B cell (primary cell): ENCODE results near the gene RNF220. TPM values are rescaled to one million over a fixed set of nuclear protein-coding genes. Genes with fewer than 3 reads are reported as not detected.

Experiments used
- ATAC-seq: fragments of 200-7000 bp; cut with Tn5 transposase; one replicate; pipeline ENCODE4 v1.10.0; 2021; ENCODE audit warnings: low read depth, mild to moderate bottlenecking, moderate number of reproducible peaks, moderate library complexity
- CTCF ChIA-PET: fragments of 350-600 bp; sonication (Branson Sonifier 250); formaldehyde crosslinking; loops from one replicate; lab custom pipeline; 2021; ENCODE audit warnings: antibody characterized with exemption, inconsistent platforms; lab: Charles Lee
- POLR2A ChIA-PET: fragments of 350-600 bp; sonication (Branson Sonifier 250); formaldehyde crosslinking; loops from one replicate; lab custom pipeline; 2021; ENCODE audit warnings: antibody characterized with exemption; lab: Charles Lee
- DNase-seq: peaks from one replicate; pipeline ENCODE4 v3.0.0; 2013
- H2AFZ ChIP-seq: 2 replicates; pipeline ENCODE4 v1.6.1; 2012; ENCODE audit warnings: mild to moderate bottlenecking, low read depth, low read length; ENCODE audit not compliant: insufficient read depth, poor library complexity, severe bottlenecking
- H3K27ac ChIP-seq, 2 donors: 1 replicate in 1 of 2; 2 replicates in 1 of 2; pipeline ENCODE4 v1.5.1; 2012 to 2013; ENCODE audit warnings: low read length in 2 of 2, mild to moderate bottlenecking in 2 of 2, moderate library complexity in 1 of 2
- H3K27me3 ChIP-seq, 4 experiments: fragments of 200-600 bp in 1 of 4; sonication (generic) in 1 of 4; replicated peaks in 1 of 4; 1 replicate in 2 of 4; 2 replicates in 2 of 4; pipeline versions ENCODE4 v1.6.1 to v1.7.0; 2013 to 2016; ENCODE audit warnings: low read length in 3 of 4, mild to moderate bottlenecking in 2 of 4, mixed read lengths in 1 of 4, moderate library complexity in 1 of 4; ENCODE audit not compliant: insufficient read depth in 4 of 4, control insufficient read depth in 3 of 4; ENCODE audit errors: control extremely low read depth in 1 of 4
- H3K36me3 ChIP-seq, 2 experiments: replicated peaks in 1 of 2; 1 replicate in 1 of 2; 2 replicates in 1 of 2; pipeline versions ENCODE4 v1.6.1 to v1.7.1; 2013; ENCODE audit warnings: low read length in 1 of 2; ENCODE audit not compliant: insufficient read depth in 2 of 2, control insufficient read depth in 1 of 2; ENCODE audit errors: control extremely low read depth in 1 of 2, extremely low read depth in 1 of 2
- H3K4me1 ChIP-seq, 2 donors: fragments of 200-600 bp in 1 of 2; sonication (generic) in 1 of 2; 1 replicate in 1 of 2; 2 replicates in 1 of 2; pipeline versions ENCODE4 v1.5.1 to v1.6.1; 2013 to 2017; ENCODE audit warnings: low read length in 2 of 2; ENCODE audit not compliant: control insufficient read depth in 2 of 2, insufficient read depth in 2 of 2
- H3K4me2 ChIP-seq: replicated peaks from 2 replicates; pipeline ENCODE3; 2012; ENCODE audit warnings: mild to moderate bottlenecking, low read depth, low read length; ENCODE audit not compliant: poor library complexity, severe bottlenecking
- H3K4me3 ChIP-seq, 5 experiments: fragments of 200-600 bp in 1 of 5; sonication (generic) in 1 of 5; 1 replicate in 3 of 5; 2 replicates in 2 of 5; pipeline versions ENCODE4 v1.5.1 to v1.7.0; 2011 to 2016; ENCODE audit warnings: low read length in 4 of 5, mild to moderate bottlenecking in 4 of 5, low read depth in 2 of 5, control low read depth in 1 of 5, moderate library complexity in 1 of 5; ENCODE audit not compliant: insufficient read depth in 1 of 5; ENCODE audit errors: control extremely low read depth in 1 of 5, extremely low read depth in 1 of 5
- H3K79me2 ChIP-seq: fragments of 200-600 bp; sonication (generic); one replicate; pipeline ENCODE4 v1.6.0; 2016; ENCODE audit warnings: low read length; ENCODE audit not compliant: control insufficient read depth, insufficient read depth
- H3K9ac ChIP-seq: fragments of 200-600 bp; sonication (generic); 2 replicates; pipeline ENCODE4 v1.6.1; 2017; ENCODE audit warnings: mild to moderate bottlenecking, low read length, moderate library complexity
- H3K9me3 ChIP-seq, 3 donors: one replicate each; pipeline versions ENCODE4 v1.6.1 to v1.7.1; 2013; ENCODE audit warnings: low read length in 2 of 3; ENCODE audit not compliant: control insufficient read depth in 2 of 3, insufficient read depth in 1 of 3; ENCODE audit errors: control extremely low read depth in 1 of 3
- H4K20me1 ChIP-seq: 2 replicates; pipeline ENCODE4 v1.6.0; 2012; ENCODE audit warnings: mild to moderate bottlenecking, low read length; ENCODE audit not compliant: insufficient read depth, control insufficient read depth, poor library complexity, severe bottlenecking
- H3K27ac Mint-ChIP-seq: one replicate; pipeline ENCODE4 v1.8.0; 2021; ENCODE audit warnings: mixed read lengths
- H3K27me3 Mint-ChIP-seq: one replicate; pipeline ENCODE4 v1.8.0; 2021; ENCODE audit warnings: mixed read lengths
- H3K4me1 Mint-ChIP-seq: one replicate; pipeline ENCODE4 v1.8.0; 2021; ENCODE audit warnings: mixed read lengths
- H3K4me3 Mint-ChIP-seq: one replicate; pipeline ENCODE4 v1.8.0; 2021; ENCODE audit warnings: mixed read lengths
- H3K9me3 Mint-ChIP-seq: one replicate; pipeline ENCODE4 v1.8.0; 2022; ENCODE audit warnings: mixed read lengths; ENCODE audit not compliant: insufficient read depth
- EZH2 ChIP-seq: IDR thresholded peaks from 2 replicates; pipeline ENCODE4 v1.6.1; 2012; ENCODE audit warnings: borderline replicate concordance, low read depth, mild to moderate bottlenecking, moderate library complexity, low read length; ENCODE audit not compliant: insufficient read depth, poor library complexity, severe bottlenecking
- WGBS: methylation state at CpG from one replicate; pipeline ENCODE4 v1.1.5; 2013; ENCODE audit warnings: missing lambda C conversion rate; ENCODE audit not compliant: insufficient coverage; 5-methylcytosine and 5-hydroxymethylcytosine counted together
- intact Hi-C: fragments of 100-400 bp; cut with micrococcal nuclease; formaldehyde crosslinking; loops from one replicate; pipeline ENCODE4 v1.10.0; 2022
- polyA plus RNA-seq: library from polyadenylated mRNA; depleted of rRNA; stranded (reverse); fragments of >200 nt; gene quantifications from 2 replicates; pipeline ENCODE4 v1.2.3, GENCODE V29; 2012
- total RNA-seq, 2 donors: library from RNA; stranded (reverse); fragments of 120-200 nt in 1 of 2; gene quantifications; 1 replicate in 1 of 2; 2 replicates in 1 of 2; pipeline versions ENCODE4 v1.2.3 to v1.2.4, GENCODE V29; 2013 to 2022
- TF ChIP-seq, protein P1 (sequence below): fragments of 200-600 bp; IDR thresholded peaks from one replicate; pipeline ENCODE4 v1.8.0; 2022; ENCODE audit warnings: antibody characterized with exemption, mild to moderate bottlenecking

The RNF220 gene
- total and polyA plus RNA-seq, 2 donors (not counting 1 experiment from before 2014, with no cell fraction given): 115 to 141 TPM

GRCh38 chr1:44416408-44416807 lies 11.4 kb downstream of the RNF220 start:
- no peak overlapping the region for H3K9ac ChIP-seq
- Mint-ChIP-seq H3K4me1 (peaks cover 11% of the 10 kb centered on the region), H3K4me3 (peak overlapping the region; percentile 12), H3K27me3 (peaks cover 39% of the 10 kb centered on the region), H3K9me3 (no peaks in the 10 kb centered on the region), H3K27ac (no peak overlapping the region)
- no peak overlapping the region for H2AFZ ChIP-seq
- peaks cover 0 to 85% (median 74%) of the 10 kb centered on the region in 4 experiments for H3K27me3 ChIP-seq
- peaks cover 0 to 13% (median 0%) of the 10 kb centered on the region in 3 donors for H3K9me3 ChIP-seq
- H4K20me1 ChIP-seq: no peaks in the 10 kb centered on the region
- TF ChIP-seq, protein P1, sequence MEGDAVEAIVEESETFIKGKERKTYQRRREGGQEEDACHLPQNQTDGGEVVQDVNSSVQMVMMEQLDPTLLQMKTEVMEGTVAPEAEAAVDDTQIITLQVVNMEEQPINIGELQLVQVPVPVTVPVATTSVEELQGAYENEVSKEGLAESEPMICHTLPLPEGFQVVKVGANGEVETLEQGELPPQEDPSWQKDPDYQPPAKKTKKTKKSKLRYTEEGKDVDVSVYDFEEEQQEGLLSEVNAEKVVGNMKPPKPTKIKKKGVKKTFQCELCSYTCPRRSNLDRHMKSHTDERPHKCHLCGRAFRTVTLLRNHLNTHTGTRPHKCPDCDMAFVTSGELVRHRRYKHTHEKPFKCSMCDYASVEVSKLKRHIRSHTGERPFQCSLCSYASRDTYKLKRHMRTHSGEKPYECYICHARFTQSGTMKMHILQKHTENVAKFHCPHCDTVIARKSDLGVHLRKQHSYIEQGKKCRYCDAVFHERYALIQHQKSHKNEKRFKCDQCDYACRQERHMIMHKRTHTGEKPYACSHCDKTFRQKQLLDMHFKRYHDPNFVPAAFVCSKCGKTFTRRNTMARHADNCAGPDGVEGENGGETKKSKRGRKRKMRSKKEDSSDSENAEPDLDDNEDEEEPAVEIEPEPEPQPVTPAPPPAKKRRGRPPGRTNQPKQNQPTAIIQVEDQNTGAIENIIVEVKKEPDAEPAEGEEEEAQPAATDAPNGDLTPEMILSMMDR: no peak
- no peak for TF ChIP-seq EZH2
- DNase-seq (no peak), ATAC-seq (no peak)
- CTCF ChIA-PET: no interaction called here
- no peak overlapping the region for H3K27ac ChIP-seq
- no peak overlapping the region for H3K4me2 ChIP-seq
- POLR2A ChIA-PET: no interaction called here
- H3K4me3 ChIP-seq: no peak overlapping the region
- peaks cover 14 to 16% of the 10 kb centered on the region in 2 donors for H3K4me1 ChIP-seq
- no peaks in the 10 kb centered on the region for H3K79me2 ChIP-seq
- intact Hi-C loops: no loop called here
- H3K36me3 ChIP-seq: no peaks in the 10 kb centered on the region
- whole genome bisulfite sequencing: 91% methylated on average over 7 of the region's 7 CpGs

DNA sequence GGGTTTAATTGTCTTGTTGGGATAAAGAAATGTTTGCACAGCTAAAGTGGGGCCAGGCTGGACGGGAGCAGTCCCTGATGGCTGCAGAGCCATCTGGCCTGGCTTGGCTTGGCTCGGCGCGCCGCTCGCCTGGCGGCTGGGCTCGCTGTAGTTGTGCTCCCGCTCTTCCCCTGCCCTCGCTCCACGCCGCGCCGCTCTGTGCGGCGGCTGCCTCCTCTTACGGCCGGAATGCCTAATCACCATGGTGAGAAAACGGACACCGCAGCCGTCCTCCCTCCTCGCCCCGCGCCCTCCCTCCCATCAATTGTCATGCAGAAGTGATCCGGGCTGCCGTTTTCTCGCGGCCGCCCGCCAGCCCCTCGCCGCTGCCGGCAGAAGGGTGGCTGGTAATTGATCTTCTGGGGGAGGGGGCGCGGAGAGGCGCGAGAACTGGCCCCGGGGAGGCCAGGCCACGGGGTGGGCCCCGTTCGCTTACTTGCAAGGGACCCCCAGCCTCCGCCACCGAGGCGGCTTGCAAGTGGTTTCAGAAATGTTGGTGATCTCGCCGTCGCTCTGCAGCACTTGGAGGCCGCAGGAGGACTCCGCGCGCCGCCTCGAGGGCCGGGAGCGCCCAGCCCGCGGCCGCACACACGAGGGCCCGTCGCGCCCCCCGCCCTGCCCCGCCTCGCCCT lies 12.4 kb downstream of the RNF220 start:
- Histone ChIP-seq H3K27me3 (peaks cover 0 to 82% (median 66%) of the 10 kb centered on the region in 4 experiments), H3K4me1 (peaks cover 12 to 14% of the 10 kb centered on the region in 2 donors), H3K4me3 (peak overlapping the region in 3 of 5 experiments; percentile 22 to 40 (median 34)), H4K20me1 (no peaks in the 10 kb centered on the region), H3K79me2 (no peaks in the 10 kb centered on the region), H3K27ac (no peak overlapping the region), H3K9ac (peak overlapping the region; percentile 24), H3K9me3 (peaks cover 0 to 7% (median 0%) of the 10 kb centered on the region in 3 donors), H3K4me2 (peak overlapping the region; percentile 77), H2AFZ (peak overlapping the region; percentile 59), H3K36me3 (no peaks in the 10 kb centered on the region)
- POLR2A ChIA-PET: no interaction called here
- Mint-ChIP-seq H3K4me3 (peak overlapping the region; percentile 62), H3K27ac (no peak overlapping the region), H3K9me3 (no peaks in the 10 kb centered on the region), H3K4me1 (peaks cover 11% of the 10 kb centered on the region), H3K27me3 (peaks cover 50% of the 10 kb centered on the region)
- no peak for TF ChIP-seq EZH2
- TF ChIP-seq, protein P1: no peak
- DNase-seq (peak; percentile 59), ATAC-seq (no peak)
- CTCF ChIA-PET: no interaction called here
- intact Hi-C loops: loop anchor here (1.0 kb wide), 1 partner anchor 11 kb away; no protein-coding TSS in a partner anchor
- 5% methylated on average over 58 of the region's 65 CpGs for WGBS
